Omental fat pad (tissue), 4 donors: ENCODE results near the gene CKB. TPM values are rescaled to one million over a fixed set of nuclear protein-coding genes. Genes with fewer than 3 reads are reported as not detected.
A peak's percentile ranks its signal among the peaks of the same experiment; 100 is the strongest.

ENCODE experiments used
- ATAC-seq: fragments of 150-250 bp; one replicate; pipeline ENCODE4 v1.9.1; 2016; ENCODE audit warnings: mild to moderate bottlenecking, moderate library complexity; ENCODE audit not compliant: low FRiP score
- DNase-seq: peaks from one replicate; pipeline ENCODE4 v3.0.0-alpha.2; 2019; ENCODE audit warnings: low spot score
- total RNA-seq, 4 donors: library from RNA; depleted of rRNA; stranded (reverse); fragments of >200 nt; gene quantifications; one replicate each; pipeline ENCODE4 v1.1.0, GENCODE V29; 2016
- TF ChIP-seq, protein P1 (sequence below), 3 donors: fragments of 450-650 bp; IDR thresholded peaks; one replicate each; pipeline ENCODE4 v1.5.1; 2016 to 2017; ENCODE audit warnings: antibody characterized with exemption in 3 of 3, mild to moderate bottlenecking in 3 of 3, moderate library complexity in 2 of 3

Gene CKB
- total RNA-seq, 4 donors from 2014 or later, result 173 to 275 (median 217) TPM

DNA sequence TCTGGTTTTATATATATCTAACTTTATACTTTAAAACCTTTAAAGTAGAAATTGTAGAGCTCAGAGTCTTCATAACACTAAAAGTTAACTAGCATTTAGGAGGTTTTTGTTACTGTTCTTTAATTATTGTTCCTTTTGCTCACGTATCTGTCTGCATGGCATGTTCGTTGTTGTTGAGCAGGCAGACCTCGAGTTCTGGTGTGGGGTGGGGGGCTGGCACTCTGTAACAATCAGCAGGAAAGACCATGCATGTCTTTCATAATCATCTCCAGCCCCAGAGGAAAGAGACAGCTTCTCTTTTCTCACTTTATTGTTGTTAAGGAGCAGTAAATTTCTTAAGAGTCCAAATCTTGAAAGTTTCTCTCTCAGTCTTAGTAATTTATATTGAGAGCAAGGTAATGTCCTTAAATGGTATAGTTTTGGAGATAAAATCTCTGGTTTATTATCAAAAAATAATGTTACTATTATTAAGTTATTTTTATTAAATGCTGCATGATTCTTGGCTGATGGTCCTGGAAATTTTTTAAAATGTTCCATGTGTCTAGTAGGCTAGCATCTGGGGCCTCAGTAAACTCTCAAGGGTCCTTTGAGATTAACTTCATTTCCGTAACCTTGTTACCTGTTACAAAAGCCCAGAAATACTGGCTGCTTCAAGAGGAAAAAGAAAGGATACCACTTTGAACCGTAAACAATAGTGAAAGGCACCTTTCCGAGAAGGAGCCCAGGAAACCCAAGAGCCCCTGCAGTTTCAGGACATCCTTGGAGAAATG, 30.3 kb downstream of the CKB start:
- TF ChIP-seq, protein P1, sequence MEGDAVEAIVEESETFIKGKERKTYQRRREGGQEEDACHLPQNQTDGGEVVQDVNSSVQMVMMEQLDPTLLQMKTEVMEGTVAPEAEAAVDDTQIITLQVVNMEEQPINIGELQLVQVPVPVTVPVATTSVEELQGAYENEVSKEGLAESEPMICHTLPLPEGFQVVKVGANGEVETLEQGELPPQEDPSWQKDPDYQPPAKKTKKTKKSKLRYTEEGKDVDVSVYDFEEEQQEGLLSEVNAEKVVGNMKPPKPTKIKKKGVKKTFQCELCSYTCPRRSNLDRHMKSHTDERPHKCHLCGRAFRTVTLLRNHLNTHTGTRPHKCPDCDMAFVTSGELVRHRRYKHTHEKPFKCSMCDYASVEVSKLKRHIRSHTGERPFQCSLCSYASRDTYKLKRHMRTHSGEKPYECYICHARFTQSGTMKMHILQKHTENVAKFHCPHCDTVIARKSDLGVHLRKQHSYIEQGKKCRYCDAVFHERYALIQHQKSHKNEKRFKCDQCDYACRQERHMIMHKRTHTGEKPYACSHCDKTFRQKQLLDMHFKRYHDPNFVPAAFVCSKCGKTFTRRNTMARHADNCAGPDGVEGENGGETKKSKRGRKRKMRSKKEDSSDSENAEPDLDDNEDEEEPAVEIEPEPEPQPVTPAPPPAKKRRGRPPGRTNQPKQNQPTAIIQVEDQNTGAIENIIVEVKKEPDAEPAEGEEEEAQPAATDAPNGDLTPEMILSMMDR (IDR thresholded peaks at IDR 0.05), result no peak
- ATAC-seq, result no peak
- no peak for DNase-seq

DNA sequence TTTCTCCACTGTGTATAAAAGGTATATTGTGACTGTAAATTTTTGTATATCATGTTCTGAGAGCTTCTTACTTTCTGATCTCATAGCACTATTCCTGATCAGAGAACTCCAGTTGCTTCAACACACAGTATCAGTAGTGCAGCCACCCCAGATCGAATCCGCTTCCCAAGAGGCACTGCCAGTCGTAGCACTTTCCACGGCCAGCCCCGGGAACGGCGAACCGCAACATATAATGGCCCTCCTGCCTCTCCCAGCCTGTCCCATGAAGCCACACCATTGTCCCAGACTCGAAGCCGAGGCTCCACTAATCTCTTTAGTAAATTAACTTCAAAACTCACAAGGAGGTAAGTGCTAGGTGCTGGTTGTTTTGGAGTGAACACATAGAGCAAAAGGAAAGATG, 30.9 kb downstream of the CKB start:
- no peak for ATAC-seq

DNA sequence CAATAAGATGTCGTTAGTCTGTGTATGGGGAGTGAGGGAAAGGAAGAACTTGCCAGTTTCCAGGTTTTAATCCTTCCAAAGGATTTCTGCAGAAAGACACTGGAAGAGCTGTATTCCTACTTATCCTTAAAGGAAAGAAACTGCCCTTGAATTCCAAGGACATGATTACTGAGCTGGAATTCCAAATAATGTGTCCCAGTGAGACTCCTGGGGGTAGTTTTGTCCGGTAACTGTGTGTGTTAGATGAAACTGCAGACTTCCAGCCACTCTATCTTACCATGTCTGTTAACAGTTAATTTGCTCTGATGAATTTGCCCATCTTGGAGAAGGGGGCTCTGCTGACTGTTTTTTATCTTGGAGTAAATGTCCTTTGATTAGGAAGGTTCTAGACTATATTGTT, 33.0 kb downstream of the CKB start:
- ATAC-seq, result no peak
- TF ChIP-seq, protein P1 (IDR thresholded peaks at IDR 0.05), result no peak

More for the DNA sequence above, 30.9 kb downstream of the CKB start:
- DNase-seq, result no peak
- TF ChIP-seq, protein P1 (IDR thresholded peaks at IDR 0.05), result no peak

DNA sequence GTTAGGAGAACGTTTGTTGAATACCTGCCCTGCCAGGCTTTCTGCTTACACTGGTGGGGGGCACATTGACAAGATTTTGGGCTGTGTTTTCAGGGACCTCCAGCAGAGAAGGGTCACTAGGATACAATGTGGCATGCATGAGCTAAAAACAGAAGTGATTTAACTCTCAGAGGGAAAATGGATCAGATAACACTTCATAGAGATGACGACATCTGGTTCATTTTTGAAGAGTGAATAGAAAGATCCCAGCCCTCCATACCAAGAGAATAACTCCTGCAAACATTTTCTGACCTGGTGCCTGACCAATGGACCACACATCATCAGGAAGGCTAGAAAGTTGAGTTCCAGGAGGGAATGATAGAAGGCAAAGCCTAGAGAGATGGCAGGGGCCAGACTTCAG, 33.7 kb downstream of the CKB start:
- ATAC-seq (no peak), DNase-seq (no peak)
- TF ChIP-seq, protein P1 (IDR thresholded peaks at IDR 0.05), result no peak

More for the DNA sequence above, 33.0 kb downstream of the CKB start:
- DNase-seq, result no peak

DNA sequence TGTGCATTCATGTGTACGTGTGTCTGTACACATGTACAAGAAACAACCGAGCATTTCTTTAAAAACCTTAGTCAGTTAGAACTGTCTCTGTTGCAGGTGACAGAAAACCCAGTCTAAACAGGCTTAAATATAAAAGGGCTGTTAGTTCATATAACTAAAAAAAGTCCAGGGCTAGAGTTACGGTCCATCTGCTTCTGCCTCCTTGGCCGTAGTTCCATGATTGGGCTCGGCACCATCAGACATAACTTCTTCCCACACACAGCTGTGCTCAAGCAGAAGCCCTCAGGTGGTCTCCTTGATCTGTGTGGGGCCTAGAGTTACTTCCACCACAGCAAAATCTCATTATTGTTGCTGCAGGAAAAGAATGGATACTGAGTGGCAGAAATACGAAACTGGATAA, 34.6 kb downstream of the CKB start:
- TF ChIP-seq, protein P1 (IDR thresholded peaks at IDR 0.05), result no peak
- ATAC-seq (no peak), DNase-seq (no peak)

DNA sequence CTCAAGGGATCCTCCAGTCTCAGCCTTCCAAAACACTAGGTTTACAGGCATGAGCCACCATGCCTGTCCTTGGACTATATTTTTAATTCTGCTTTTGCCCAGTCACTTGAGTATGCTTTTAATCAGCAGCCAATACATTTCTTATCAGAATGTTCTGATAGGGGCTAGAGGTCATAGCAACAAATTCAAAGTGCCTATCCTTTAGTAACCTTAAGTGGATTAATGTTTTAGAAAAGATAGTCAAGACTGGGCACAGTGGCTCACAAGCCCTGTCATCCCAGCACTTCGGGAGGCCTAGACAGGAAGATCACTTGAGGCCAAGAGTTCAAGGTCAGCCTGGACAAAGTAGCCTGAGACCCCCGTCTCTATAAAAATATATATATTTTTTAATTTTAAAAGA, 37.1 kb downstream of the CKB start:
- ATAC-seq (no peak), DNase-seq (no peak)
- TF ChIP-seq, protein P1 (IDR thresholded peaks at IDR 0.05), result no peak

DNA sequence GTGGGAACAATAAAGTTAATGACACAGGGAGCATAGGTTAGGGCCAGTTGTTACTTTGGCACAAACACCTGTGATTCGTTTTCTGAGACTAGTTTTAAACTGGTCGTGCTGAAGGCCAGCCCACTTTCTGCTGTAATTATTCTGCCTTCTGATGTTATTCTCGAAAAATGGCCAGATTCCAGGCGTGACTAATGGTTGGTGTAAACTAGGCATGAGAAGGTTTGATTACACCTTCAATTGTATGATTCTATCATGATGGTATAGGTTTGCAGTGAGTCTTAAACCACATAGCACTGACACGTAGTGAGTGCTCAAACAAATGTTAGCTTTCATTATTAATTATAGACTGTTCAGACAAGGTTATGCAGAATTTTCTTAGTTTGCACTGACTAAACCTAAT, 39.0 kb downstream of the CKB start:
- DNase-seq, result peak; percentile 34
- ATAC-seq, result peak; percentile 82

More for the DNA sequence above, 39.0 kb downstream of the CKB start:
- TF ChIP-seq, protein P1 (IDR thresholded peaks at IDR 0.05), result no peak
